Bronchial epithelial cell (primary cell): ENCODE data around the gene OR51B4. TPM values are rescaled to one million over a fixed set of nuclear protein-coding genes. Genes with fewer than 3 reads are reported as not detected.
"Not testable (repeated sequence)": the region's sequence is repeated elsewhere in the genome, so short reads cannot be mapped to it uniquely, and the experiment has no call there.

Experiments used
- DNase-seq: peaks from one replicate; pipeline ENCODE4 v3.0.0-alpha.2; 2010; ENCODE audit warnings: low read depth
- FAIRE-seq: peaks from 2 replicates; lab custom pipeline; 2011; peaks lifted over from hg19 to GRCh38; lab: Jason Lieb, UNC
- H3K27me3 ChIP-seq: 2 replicates; pipeline ENCODE4 v1.5.1; 2011; ENCODE audit warnings: low read length; ENCODE audit not compliant: control insufficient read depth, insufficient read depth
- H3K36me3 ChIP-seq: 2 replicates; pipeline ENCODE4 v1.5.1; 2011; ENCODE audit warnings: low read length; ENCODE audit not compliant: control insufficient read depth, insufficient read depth
- H3K4me3 ChIP-seq: 2 replicates; pipeline ENCODE4 v1.5.1; 2011; ENCODE audit warnings: mild to moderate bottlenecking, low read depth, low read length, control low read depth
- CTCF ChIP-seq: IDR thresholded peaks from 2 replicates; pipeline ENCODE4 v1.5.1; 2011; ENCODE audit warnings: mild to moderate bottlenecking, moderate library complexity, low read length, control low read depth, inconsistent platforms; ENCODE audit not compliant: insufficient read depth, severe bottlenecking
- total RNA-seq: library from RNA; depleted of rRNA; stranded (reverse); fragments of >200 nt; gene quantifications from 2 replicates; pipeline ENCODE4 v1.2.1, GENCODE V29; 2014

Gene OR51B4
- total RNA-seq, 1 donor from 2014 or later = not detected

DNA sequence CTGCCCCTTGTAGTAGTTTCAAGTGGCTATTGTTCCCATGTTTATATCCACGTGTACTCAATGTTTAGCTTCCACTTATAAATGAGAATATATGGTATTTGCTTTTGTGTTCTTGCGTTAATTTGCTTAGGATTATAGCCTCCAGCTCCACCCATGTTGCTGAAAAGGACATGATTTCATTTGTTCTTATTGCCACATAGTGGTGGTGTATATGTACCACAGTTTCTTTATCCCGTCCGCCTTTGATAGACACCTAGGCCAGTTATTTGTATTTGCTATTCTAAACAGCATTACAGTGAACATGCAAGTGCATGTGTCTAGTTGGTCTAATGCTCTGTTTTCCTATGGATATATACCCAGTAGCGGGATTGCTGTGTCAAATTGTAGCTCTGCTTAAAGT lies 15.5 kb upstream of the OR51B4 start:
- H3K36me3 ChIP-seq = no peaks in the 10 kb centered on the region
- DNase-seq = peak; percentile 15
- H3K4me3 ChIP-seq = no peak overlapping the region
- FAIRE-seq = no peak
- TF ChIP-seq CTCF = no peak
- H3K27me3 ChIP-seq = no peaks in the 10 kb centered on the region

DNA sequence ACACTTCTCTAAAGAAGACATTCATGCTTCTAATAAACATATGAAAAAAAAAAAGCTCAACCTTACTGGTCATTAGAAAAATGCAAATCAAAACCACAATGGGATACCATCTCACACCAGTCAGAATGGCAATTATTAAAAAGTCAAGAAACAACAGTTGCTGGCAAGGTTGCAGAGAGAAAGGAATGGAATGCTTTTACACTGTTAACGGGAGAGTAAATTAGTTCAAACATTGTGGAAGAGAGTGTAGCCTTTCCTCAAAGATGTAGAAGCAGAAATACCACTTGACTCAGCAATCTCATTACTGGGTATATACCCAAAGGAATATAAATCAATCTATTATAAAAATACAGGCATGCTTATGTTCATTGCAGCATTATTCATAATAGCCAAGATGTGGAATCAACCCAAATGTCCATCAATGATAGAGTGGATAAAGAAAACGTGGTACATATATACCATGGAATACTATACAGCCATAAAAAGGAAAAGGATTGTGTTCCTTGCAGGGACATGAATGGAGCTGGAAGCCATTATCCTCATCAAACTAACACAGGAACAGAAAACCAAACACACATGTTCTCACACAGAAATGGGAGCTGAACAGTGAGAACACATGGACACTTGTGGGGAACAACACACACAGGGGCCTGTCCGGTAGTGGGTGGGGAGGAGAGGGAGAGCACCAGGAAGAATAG lies 11.7 kb upstream of the OR51B4 start:
- DNase-seq = not testable (repeated sequence)

GRCh38 chr11:5310423-5310822 lies 8.7 kb upstream of the OR51B4 start:
- no peaks in the 10 kb centered on the region for H3K27me3 ChIP-seq
- H3K4me3 ChIP-seq = no peak overlapping the region
- no peak for TF ChIP-seq CTCF
- DNase-seq (no peak), FAIRE-seq (no peak)
- H3K36me3 ChIP-seq = no peaks in the 10 kb centered on the region

More for the DNA sequence above, 11.7 kb upstream of the OR51B4 start:
- not testable (repeated sequence) for H3K4me3 ChIP-seq, H3K36me3 ChIP-seq, FAIRE-seq, H3K27me3 ChIP-seq

DNA sequence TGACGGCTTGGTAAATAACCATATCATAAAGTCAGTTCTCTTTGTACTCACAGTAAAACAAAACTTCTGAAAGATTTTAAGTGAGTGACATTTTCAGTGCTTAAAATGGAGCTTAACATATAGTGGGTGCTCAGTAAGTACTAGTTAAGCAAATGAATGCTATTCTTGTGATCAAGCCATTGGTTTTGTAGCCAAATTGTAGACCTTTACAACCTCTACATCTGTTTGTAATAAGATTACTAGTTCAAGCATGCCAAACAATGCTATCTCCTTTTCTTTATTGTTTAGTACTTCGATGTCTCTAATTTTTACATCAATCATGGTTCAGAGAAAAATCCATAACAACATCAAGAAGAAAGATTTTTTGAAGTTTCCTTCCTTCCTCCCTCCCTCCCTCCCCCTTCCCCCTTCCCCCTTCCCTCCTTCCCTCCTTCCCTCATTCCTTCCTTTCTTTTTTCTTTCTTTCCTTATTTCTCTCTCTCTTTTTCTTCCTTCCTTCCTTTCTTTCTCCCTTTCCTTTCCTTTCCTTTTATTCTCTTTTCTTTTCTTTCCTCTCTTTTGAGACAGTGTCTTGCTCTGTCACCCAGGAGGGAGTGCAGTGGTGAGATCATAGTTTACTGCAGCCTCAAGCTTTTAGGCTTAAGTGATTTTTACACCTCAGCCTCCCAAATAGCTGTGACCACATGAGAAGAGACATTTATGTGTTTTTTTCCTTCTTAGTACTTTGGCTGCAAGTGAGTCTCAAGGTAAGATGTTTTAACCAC lies 5.7 kb upstream of the OR51B4 start:
- DNase-seq (no peak), FAIRE-seq (no peak)
- no peak overlapping the region for H3K4me3 ChIP-seq
- TF ChIP-seq CTCF = no peak
- H3K36me3 ChIP-seq = no peaks in the 10 kb centered on the region
- H3K27me3 ChIP-seq = no peaks in the 10 kb centered on the region

- Histone ChIP-seq H3K4me3 (no peak overlapping the region), H3K27me3 (no peaks in the 10 kb centered on the region), H3K36me3 (no peaks in the 10 kb centered on the region)
- TF ChIP-seq CTCF = no peak
- no peak for FAIRE-seq
- DNase-seq = no peak
Measured at GRCh38 chr11:5304046-5304445, 2.3 kb upstream of the OR51B4 start.

DNA sequence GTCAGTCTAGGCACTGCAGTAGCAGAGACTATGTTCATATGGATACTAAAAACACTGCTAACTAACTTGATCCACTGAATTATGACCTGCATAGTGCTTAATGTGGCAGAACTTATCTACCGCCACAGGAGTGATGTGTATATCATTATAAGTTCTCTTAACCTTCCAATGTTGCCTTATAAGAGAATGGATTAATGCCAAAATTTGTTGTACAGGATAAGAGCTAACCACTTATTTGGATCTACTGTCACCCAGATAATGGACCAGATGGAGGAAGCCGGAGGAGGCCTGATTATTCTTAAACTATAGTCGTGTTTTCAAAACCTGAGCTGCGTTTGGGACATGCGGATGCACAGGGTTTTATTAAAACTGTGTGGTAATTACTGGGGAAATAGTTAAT lies 1.9 kb upstream of the OR51B4 start:
- no peak for DNase-seq
- no peak overlapping the region for H3K4me3 ChIP-seq
- H3K27me3 ChIP-seq = no peaks in the 10 kb centered on the region
- no peak for TF ChIP-seq CTCF
- no peak for FAIRE-seq
- H3K36me3 ChIP-seq = no peaks in the 10 kb centered on the region
